GM12878 (cell line): ENCODE data around the gene SRGAP1. TPM values are rescaled to one million over a fixed set of nuclear protein-coding genes. Genes with fewer than 3 reads are reported as not detected.

ENCODE experiments used
- ATAC-seq: fragments of 200-7000 bp; cut with Tn5 transposase; 3 replicates; pipeline ENCODE4 v1.9.1; 2020; ENCODE audit warnings: mild to moderate bottlenecking, moderate library complexity
- BruUV-seq: library from RNA; stranded (reverse); fragments of 400-500 nt; replicated peaks from 2 replicates; lab custom pipeline; 2021; lab: Mats Ljungman, UMichigan
- CTCF ChIA-PET: fragments of 300-600 bp; sonication (Branson Sonifier 250); formaldehyde crosslinking; extraction: SDS; loops from one replicate; lab custom pipeline; 2021; ENCODE audit warnings: inconsistent platforms; lab: Yijun Ruan, JAX
- POLR2A ChIA-PET: fragments of 350-600 bp; formaldehyde crosslinking; extraction: SDS; loops from one replicate; lab custom pipeline; 2021; ENCODE audit warnings: inconsistent platforms; lab: Charles Lee
- RAD21 ChIA-PET: fragments of 300-600 bp; sonication (Branson Sonifier 250); formaldehyde crosslinking; loops from one replicate; lab custom pipeline; 2023; ENCODE audit warnings: antibody characterized with exemption; ENCODE audit not compliant: unreplicated experiment; lab: Charles Lee
- SMC1A ChIA-PET: fragments of 300-600 bp; sonication (Branson Sonifier 250); formaldehyde crosslinking; loops from one replicate; lab custom pipeline; 2023; ENCODE audit not compliant: unreplicated experiment, uncharacterized antibody; lab: Charles Lee
- DNase-seq: peaks from one replicate; pipeline ENCODE4 v3.0.0-alpha.2; 2011; ENCODE audit warnings: low read depth, low spot score
- FAIRE-seq: peaks from 3 replicates; lab custom pipeline; 2011; peaks lifted over from hg19 to GRCh38; lab: Jason Lieb, UNC
- H2AFZ ChIP-seq: 2 replicates; pipeline ENCODE4 v1.6.0; 2011; ENCODE audit warnings: low read depth, low read length, control low read depth; ENCODE audit not compliant: control insufficient read depth
- H3K27ac ChIP-seq: 2 replicates; pipeline ENCODE4 v1.5.1; 2011; ENCODE audit warnings: control low read depth; ENCODE audit not compliant: control insufficient read depth, insufficient read depth
- H3K27me3 ChIP-seq, 2 experiments: replicated peaks in 1 of 2; 2 replicates each; pipeline versions ENCODE4 v1.6.0 to v1.6.1; 2011; ENCODE audit warnings: low read length in 1 of 2; ENCODE audit not compliant: control insufficient read depth in 2 of 2, insufficient read depth in 2 of 2
- H3K36me3 ChIP-seq, 2 experiments: 2 replicates each; pipeline ENCODE4 v1.5.1; 2011; ENCODE audit warnings: low read length in 1 of 2; ENCODE audit not compliant: control insufficient read depth in 2 of 2, insufficient read depth in 2 of 2
- H3K4me1 ChIP-seq: 2 replicates; pipeline ENCODE4 v1.6.1; 2011; ENCODE audit warnings: mild to moderate bottlenecking, low read length, moderate library complexity, mixed read lengths; ENCODE audit not compliant: control insufficient read depth, insufficient read depth
- H3K4me2 ChIP-seq: 2 replicates; pipeline ENCODE4 v1.6.0; 2011; ENCODE audit warnings: control low read depth; ENCODE audit not compliant: control insufficient read depth, insufficient read depth
- H3K4me3 ChIP-seq: fragments of 200-600 bp; sonication (generic); 2 replicates; pipeline ENCODE4 v1.5.1; 2016
- H3K79me2 ChIP-seq: 2 replicates; pipeline ENCODE4 v1.6.0; 2011; ENCODE audit warnings: low read length; ENCODE audit not compliant: control insufficient read depth, insufficient read depth
- H3K9ac ChIP-seq: 2 replicates; pipeline ENCODE4 v1.8.0; 2011; ENCODE audit warnings: low read length, control low read depth, mixed read lengths; ENCODE audit not compliant: control insufficient read depth, insufficient read depth
- H3K9me3 ChIP-seq: replicated peaks from 3 replicates; pipeline ENCODE4 v1.5.1; 2011; ENCODE audit warnings: mild to moderate bottlenecking, low read length; ENCODE audit not compliant: control insufficient read depth, insufficient read depth
- H4K20me1 ChIP-seq: 2 replicates; pipeline ENCODE4 v1.6.0; 2011; ENCODE audit not compliant: control insufficient read depth, insufficient read depth
- CHD4 ChIP-seq: fragments of 200-600 bp; sonication (generic); IDR thresholded peaks from 2 replicates; pipeline ENCODE4 v1.6.1; 2016; ENCODE audit warnings: mild to moderate bottlenecking
- FOXM1 ChIP-seq: IDR thresholded peaks from 2 replicates; pipeline ENCODE4 v1.6.1; 2012; ENCODE audit warnings: low read depth, mild to moderate bottlenecking, inconsistent platforms, low read length, moderate library complexity
- HDAC2 ChIP-seq: fragments of 200-600 bp; sonication (generic); IDR thresholded peaks from 2 replicates; pipeline ENCODE4 v1.6.1; 2017
- REST ChIP-seq: IDR thresholded peaks from 2 replicates; pipeline ENCODE4 v1.6.1; 2012; ENCODE audit warnings: mild to moderate bottlenecking, low read depth, low read length
- SUPT20H ChIP-seq: IDR thresholded peaks from 2 replicates; pipeline ENCODE4 v1.6.1; 2011; ENCODE audit warnings: low read depth, mild to moderate bottlenecking, low read length, moderate library complexity, borderline replicate concordance; ENCODE audit not compliant: control insufficient read depth
- ZBTB40 ChIP-seq: fragments of 450-650 bp; IDR thresholded peaks from 2 replicates; pipeline ENCODE4 v1.6.1; 2016; ENCODE audit warnings: mild to moderate bottlenecking, moderate library complexity, borderline replicate concordance
- ZNF207 ChIP-seq: fragments of 450-650 bp; IDR thresholded peaks from 2 replicates; pipeline ENCODE4 v1.6.1; 2014; ENCODE audit warnings: antibody characterized with exemption, mild to moderate bottlenecking, borderline replicate concordance
- ZNF622 ChIP-seq: fragments of 450-650 bp; IDR thresholded peaks from 2 replicates; pipeline ENCODE4 v1.6.1; 2017; ENCODE audit warnings: mild to moderate bottlenecking, inconsistent platforms
- WGBS: methylation state at CpG from one replicate; pipeline ENCODE4 v1.1.6; 2016; ENCODE audit warnings: low lambda C conversion rate; ENCODE audit not compliant: insufficient replicate concordance, insufficient coverage; ENCODE audit errors: missing lambda C conversion rate; 5-methylcytosine and 5-hydroxymethylcytosine counted together
- in situ Hi-C: fragments of 300-500 bp; cut with MboI; formaldehyde crosslinking; loops from 9 replicates; pipeline ENCODE4 v1.14.3; 2018; ENCODE audit warnings: mixed read lengths
- intact Hi-C: fragments of 100-400 bp; cut with micrococcal nuclease; formaldehyde crosslinking; loops from one replicate; pipeline ENCODE4 v1.14.2; 2022; ENCODE audit not compliant: unreplicated experiment
- polyA plus RNA-seq, 11 experiments: library from polyadenylated mRNA; depleted of rRNA in 4 of 11; unstranded in 6 of 11; stranded (reverse) in 5 of 11; fragments of >200 nt; fragmentation: Nextera tagmentation in 4 of 11; fragmentation: Illumina TruSeq in 1 of 11; extraction: Ambion mirVana in 4 of 11; extraction: Trizol in 1 of 11; gene quantifications; 1 replicate in 1 of 11; 2 replicates in 10 of 11; pipeline versions ENCODE4 v1.2.1 to v1.2.3, GENCODE V29; 2011 to 2016; ENCODE audit warnings: inconsistent platforms in 2 of 11, missing spikeins in 2 of 11, low read depth in 1 of 11
- total RNA-seq, 4 experiments: library from RNA; depleted of rRNA in 3 of 4; stranded (reverse); fragments of >200 nt in 3 of 4; fragmentation: Illumina TruSeq in 1 of 4; extraction: Trizol in 1 of 4; gene quantifications; 2 replicates each; pipeline versions ENCODE4 v1.2.1 to v1.2.3, GENCODE V29; 2013 to 2021
- TF ChIP-seq, protein P1 (sequence below): IDR thresholded peaks from 2 replicates; pipeline ENCODE4 v1.6.1; 2011; ENCODE audit warnings: mild to moderate bottlenecking, low read depth, low read length, moderate library complexity; ENCODE audit not compliant: insufficient replicate concordance

The SRGAP1 gene
- total and polyA plus RNA-seq, 10 of the 15 experiments (the other 5 are each of a cell fraction or from before 2014, with no cell fraction given), result 0.16 to 0.85 (median 0.46) TPM

- H3K4me2 ChIP-seq, result no peak overlapping the region
- in situ Hi-C loops (no loop called here), intact Hi-C loops (loop anchor here (10.0 kb wide), 1 partner anchor 174 kb away; the partner anchor contains the start of gene SRGAP1)
- H2AFZ ChIP-seq, result no peak overlapping the region
- ChIA-PET RAD21 (no interaction called here), SMC1A (no interaction called here), POLR2A (no interaction called here), CTCF (interaction anchor here (0.9 kb wide), 1 partner anchor 9 kb away, joined by 4 read pairs; no protein-coding TSS in a partner anchor)
- H3K4me1 ChIP-seq, result no peaks in the 10 kb centered on the region
- BruUV-seq, result no TSS peak
- H3K79me2 ChIP-seq, result no peaks in the 10 kb centered on the region
- H3K9ac ChIP-seq, result no peak overlapping the region
- H4K20me1 ChIP-seq, result no peaks in the 10 kb centered on the region
- DNase-seq, result no peak
- H3K27ac ChIP-seq, result no peak overlapping the region
- H3K9me3 ChIP-seq, result no peaks in the 10 kb centered on the region
- ATAC-seq, result no peak
- no peak for TF ChIP-seq HDAC2
- TF ChIP-seq, protein P1, sequence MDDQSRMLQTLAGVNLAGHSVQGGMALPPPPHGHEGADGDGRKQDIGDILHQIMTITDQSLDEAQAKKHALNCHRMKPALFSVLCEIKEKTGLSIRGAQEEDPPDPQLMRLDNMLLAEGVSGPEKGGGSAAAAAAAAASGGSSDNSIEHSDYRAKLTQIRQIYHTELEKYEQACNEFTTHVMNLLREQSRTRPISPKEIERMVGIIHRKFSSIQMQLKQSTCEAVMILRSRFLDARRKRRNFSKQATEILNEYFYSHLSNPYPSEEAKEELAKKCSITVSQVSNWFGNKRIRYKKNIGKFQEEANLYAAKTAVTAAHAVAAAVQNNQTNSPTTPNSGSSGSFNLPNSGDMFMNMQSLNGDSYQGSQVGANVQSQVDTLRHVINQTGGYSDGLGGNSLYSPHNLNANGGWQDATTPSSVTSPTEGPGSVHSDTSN, result no peak
- no peak for FAIRE-seq
- no peaks in the 10 kb centered on the region for H3K27me3 ChIP-seq
- no peaks in the 10 kb centered on the region for H3K36me3 ChIP-seq
- no peak overlapping the region for H3K4me3 ChIP-seq
These were observed 174.0 kb downstream of the SRGAP1 start for GRCh38 chr12:64018524-64018923.

GRCh38 chr12:64019101-64019500 is 174.6 kb downstream of the SRGAP1 start:
- Histone ChIP-seq H3K4me3 (no peak overlapping the region), H4K20me1 (no peaks in the 10 kb centered on the region), H3K4me1 (no peaks in the 10 kb centered on the region), H2AFZ (no peak overlapping the region), H3K27me3 (no peaks in the 10 kb centered on the region), H3K36me3 (no peaks in the 10 kb centered on the region), H3K79me2 (no peaks in the 10 kb centered on the region), H3K27ac (no peak overlapping the region), H3K4me2 (no peak overlapping the region), H3K9me3 (no peaks in the 10 kb centered on the region), H3K9ac (no peak overlapping the region)
- ChIA-PET POLR2A (no interaction called here), CTCF (interaction anchor here (0.9 kb wide), 1 partner anchor 9 kb away, joined by 4 read pairs; no protein-coding TSS in a partner anchor), SMC1A (no interaction called here), RAD21 (no interaction called here)
- BruUV-seq, result no TSS peak
- intact Hi-C loops, result loop anchor here (10.0 kb wide), 1 partner anchor 174 kb away; the partner anchor contains the start of gene SRGAP1
- no peak for FAIRE-seq
- no peak for ATAC-seq
- no peak for DNase-seq
- in situ Hi-C loops, result no loop called here
- WGBS, result 10% methylated on average over 2 of the region's 2 CpGs
- TF ChIP-seq REST, result no peak
- no peak for TF ChIP-seq ZBTB40
- TF ChIP-seq ZNF622, result no peak
- TF ChIP-seq SUPT20H, result no peak
- TF ChIP-seq FOXM1, result no peak
- TF ChIP-seq CHD4, result no peak
- TF ChIP-seq ZNF207, result no peak
